ENCODE results near the gene YRDC. TPM values are rescaled to one million over a fixed set of nuclear protein-coding genes. Genes with fewer than 3 reads are reported as not detected.

Gene YRDC
- total and polyA plus RNA-seq, 2 experiments from 2014 or later = 18.4 to 46.0 TPM

DNA sequence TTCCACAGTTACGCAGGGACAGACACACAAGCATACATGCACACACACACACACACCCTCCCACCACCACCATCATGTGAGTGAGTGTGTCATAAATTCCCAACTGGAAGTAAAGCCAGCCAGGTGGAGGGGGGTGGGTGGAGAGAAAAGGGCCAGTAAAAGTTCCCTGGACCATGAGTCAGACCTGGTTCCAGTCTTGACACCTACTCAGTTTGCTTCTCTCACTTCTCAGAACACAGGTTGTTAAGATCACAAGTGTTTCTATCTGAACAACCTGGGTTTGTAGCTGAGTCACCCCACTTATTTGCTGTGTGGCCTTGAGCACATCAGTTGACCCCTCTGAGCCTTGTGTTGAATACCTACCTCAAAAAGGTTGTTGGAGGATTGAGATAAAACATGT is 52.7 kb downstream of the YRDC start:
- peaks cover 1% of the 10 kb centered on the region; the same call in 1 of the 2 replicates for H4K20me1 ChIP-seq (replicated peaks; ENCODE audit: insufficient read depth)
- TF ChIP-seq ZNF114 (CRISPR knock-in tag; IDR thresholded peaks at IDR 0.05) = no peak
- no peak for TF ChIP-seq JUNB (IDR thresholded peaks at IDR 0.05; ENCODE audit: unreplicated experiment)
- TF ChIP-seq, protein P1, sequence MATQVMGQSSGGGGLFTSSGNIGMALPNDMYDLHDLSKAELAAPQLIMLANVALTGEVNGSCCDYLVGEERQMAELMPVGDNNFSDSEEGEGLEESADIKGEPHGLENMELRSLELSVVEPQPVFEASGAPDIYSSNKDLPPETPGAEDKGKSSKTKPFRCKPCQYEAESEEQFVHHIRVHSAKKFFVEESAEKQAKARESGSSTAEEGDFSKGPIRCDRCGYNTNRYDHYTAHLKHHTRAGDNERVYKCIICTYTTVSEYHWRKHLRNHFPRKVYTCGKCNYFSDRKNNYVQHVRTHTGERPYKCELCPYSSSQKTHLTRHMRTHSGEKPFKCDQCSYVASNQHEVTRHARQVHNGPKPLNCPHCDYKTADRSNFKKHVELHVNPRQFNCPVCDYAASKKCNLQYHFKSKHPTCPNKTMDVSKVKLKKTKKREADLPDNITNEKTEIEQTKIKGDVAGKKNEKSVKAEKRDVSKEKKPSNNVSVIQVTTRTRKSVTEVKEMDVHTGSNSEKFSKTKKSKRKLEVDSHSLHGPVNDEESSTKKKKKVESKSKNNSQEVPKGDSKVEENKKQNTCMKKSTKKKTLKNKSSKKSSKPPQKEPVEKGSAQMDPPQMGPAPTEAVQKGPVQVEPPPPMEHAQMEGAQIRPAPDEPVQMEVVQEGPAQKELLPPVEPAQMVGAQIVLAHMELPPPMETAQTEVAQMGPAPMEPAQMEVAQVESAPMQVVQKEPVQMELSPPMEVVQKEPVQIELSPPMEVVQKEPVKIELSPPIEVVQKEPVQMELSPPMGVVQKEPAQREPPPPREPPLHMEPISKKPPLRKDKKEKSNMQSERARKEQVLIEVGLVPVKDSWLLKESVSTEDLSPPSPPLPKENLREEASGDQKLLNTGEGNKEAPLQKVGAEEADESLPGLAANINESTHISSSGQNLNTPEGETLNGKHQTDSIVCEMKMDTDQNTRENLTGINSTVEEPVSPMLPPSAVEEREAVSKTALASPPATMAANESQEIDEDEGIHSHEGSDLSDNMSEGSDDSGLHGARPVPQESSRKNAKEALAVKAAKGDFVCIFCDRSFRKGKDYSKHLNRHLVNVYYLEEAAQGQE (IDR thresholded peaks at IDR 0.05; ENCODE audit: unreplicated experiment) = no peak
- TF ChIP-seq ZNF331 (CRISPR knock-in tag; IDR thresholded peaks at IDR 0.05; ENCODE audit: low read depth) = no peak
- TF ChIP-seq, protein P2, sequence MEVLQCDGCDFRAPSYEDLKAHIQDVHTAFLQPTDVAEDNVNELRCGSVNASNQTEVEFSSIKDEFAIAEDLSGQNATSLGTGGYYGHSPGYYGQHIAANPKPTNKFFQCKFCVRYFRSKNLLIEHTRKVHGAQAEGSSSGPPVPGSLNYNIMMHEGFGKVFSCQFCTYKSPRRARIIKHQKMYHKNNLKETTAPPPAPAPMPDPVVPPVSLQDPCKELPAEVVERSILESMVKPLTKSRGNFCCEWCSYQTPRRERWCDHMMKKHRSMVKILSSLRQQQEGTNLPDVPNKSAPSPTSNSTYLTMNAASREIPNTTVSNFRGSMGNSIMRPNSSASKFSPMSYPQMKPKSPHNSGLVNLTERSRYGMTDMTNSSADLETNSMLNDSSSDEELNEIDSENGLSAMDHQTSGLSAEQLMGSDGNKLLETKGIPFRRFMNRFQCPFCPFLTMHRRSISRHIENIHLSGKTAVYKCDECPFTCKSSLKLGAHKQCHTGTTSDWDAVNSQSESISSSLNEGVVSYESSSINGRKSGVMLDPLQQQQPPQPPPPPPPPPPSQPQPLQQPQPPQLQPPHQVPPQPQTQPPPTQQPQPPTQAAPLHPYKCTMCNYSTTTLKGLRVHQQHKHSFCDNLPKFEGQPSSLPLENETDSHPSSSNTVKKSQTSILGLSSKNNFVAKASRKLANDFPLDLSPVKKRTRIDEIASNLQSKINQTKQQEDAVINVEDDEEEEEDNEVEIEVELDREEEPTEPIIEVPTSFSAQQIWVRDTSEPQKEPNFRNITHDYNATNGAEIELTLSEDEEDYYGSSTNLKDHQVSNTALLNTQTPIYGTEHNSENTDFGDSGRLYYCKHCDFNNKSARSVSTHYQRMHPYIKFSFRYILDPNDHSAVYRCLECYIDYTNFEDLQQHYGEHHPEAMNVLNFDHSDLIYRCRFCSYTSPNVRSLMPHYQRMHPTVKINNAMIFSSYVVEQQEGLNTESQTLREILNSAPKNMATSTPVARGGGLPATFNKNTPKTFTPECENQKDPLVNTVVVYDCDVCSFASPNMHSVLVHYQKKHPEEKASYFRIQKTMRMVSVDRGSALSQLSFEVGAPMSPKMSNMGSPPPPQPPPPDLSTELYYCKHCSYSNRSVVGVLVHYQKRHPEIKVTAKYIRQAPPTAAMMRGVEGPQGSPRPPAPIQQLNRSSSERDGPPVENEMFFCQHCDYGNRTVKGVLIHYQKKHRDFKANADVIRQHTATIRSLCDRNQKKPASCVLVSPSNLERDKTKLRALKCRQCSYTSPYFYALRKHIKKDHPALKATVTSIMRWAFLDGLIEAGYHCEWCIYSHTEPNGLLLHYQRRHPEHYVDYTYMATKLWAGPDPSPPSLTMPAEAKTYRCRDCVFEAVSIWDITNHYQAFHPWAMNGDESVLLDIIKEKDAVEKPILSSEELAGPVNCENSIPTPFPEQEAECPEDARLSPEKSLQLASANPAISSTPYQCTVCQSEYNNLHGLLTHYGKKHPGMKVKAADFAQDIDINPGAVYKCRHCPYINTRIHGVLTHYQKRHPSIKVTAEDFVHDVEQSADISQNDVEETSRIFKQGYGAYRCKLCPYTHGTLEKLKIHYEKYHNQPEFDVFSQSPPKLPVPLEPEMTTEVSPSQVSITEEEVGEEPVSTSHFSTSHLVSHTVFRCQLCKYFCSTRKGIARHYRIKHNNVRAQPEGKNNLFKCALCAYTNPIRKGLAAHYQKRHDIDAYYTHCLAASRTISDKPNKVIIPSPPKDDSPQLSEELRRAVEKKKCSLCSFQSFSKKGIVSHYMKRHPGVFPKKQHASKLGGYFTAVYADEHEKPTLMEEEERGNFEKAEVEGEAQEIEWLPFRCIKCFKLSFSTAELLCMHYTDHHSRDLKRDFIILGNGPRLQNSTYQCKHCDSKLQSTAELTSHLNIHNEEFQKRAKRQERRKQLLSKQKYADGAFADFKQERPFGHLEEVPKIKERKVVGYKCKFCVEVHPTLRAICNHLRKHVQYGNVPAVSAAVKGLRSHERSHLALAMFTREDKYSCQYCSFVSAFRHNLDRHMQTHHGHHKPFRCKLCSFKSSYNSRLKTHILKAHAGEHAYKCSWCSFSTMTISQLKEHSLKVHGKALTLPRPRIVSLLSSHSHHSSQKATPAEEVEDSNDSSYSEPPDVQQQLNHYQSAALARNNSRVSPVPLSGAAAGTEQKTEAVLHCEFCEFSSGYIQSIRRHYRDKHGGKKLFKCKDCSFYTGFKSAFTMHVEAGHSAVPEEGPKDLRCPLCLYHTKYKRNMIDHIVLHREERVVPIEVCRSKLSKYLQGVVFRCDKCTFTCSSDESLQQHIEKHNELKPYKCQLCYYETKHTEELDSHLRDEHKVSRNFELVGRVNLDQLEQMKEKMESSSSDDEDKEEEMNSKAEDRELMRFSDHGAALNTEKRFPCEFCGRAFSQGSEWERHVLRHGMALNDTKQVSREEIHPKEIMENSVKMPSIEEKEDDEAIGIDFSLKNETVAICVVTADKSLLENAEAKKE (CRISPR knock-in tag; IDR thresholded peaks at IDR 0.05) = no peak
- TF ChIP-seq POLR2AphosphoS5 (IDR thresholded peaks at IDR 0.05; ENCODE audit: low read depth) = no peak
- no peak for TF ChIP-seq EZH2phosphoT487 (IDR thresholded peaks at IDR 0.05; ENCODE audit: unreplicated experiment)
- TF ChIP-seq, protein P3, sequence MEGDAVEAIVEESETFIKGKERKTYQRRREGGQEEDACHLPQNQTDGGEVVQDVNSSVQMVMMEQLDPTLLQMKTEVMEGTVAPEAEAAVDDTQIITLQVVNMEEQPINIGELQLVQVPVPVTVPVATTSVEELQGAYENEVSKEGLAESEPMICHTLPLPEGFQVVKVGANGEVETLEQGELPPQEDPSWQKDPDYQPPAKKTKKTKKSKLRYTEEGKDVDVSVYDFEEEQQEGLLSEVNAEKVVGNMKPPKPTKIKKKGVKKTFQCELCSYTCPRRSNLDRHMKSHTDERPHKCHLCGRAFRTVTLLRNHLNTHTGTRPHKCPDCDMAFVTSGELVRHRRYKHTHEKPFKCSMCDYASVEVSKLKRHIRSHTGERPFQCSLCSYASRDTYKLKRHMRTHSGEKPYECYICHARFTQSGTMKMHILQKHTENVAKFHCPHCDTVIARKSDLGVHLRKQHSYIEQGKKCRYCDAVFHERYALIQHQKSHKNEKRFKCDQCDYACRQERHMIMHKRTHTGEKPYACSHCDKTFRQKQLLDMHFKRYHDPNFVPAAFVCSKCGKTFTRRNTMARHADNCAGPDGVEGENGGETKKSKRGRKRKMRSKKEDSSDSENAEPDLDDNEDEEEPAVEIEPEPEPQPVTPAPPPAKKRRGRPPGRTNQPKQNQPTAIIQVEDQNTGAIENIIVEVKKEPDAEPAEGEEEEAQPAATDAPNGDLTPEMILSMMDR (conservative IDR thresholded peaks at IDR 0.05; ENCODE audit: low read depth in 2 of 2) = no peak
- TF ChIP-seq EZH2 (IDR thresholded peaks at IDR 0.05; ENCODE audit: low read depth, unreplicated experiment) = no peak
- TF ChIP-seq, protein P4, sequence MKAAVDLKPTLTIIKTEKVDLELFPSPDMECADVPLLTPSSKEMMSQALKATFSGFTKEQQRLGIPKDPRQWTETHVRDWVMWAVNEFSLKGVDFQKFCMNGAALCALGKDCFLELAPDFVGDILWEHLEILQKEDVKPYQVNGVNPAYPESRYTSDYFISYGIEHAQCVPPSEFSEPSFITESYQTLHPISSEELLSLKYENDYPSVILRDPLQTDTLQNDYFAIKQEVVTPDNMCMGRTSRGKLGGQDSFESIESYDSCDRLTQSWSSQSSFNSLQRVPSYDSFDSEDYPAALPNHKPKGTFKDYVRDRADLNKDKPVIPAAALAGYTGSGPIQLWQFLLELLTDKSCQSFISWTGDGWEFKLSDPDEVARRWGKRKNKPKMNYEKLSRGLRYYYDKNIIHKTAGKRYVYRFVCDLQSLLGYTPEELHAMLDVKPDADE (IDR thresholded peaks at IDR 0.05) = no peak
- no peak for TF ChIP-seq CREB1 (CRISPR knock-in tag; IDR thresholded peaks at IDR 0.05; ENCODE audit: low read depth)
- TF ChIP-seq NANOG (IDR thresholded peaks at IDR 0.05; ENCODE audit: borderline replicate concordance) = no peak
- TF ChIP-seq STAT1 (IDR thresholded peaks at IDR 0.05; ENCODE audit: unreplicated experiment) = no peak
- H3K4me1 Mint-ChIP-seq = peaks cover 4% of the 10 kb centered on the region; the same call in 2 of the 3 replicates
- ATAC-seq (no peak), DNase-seq (ENCODE audit: low spot score) (no peak)
- peaks cover 55% of the 10 kb centered on the region for H3K27me3 Mint-ChIP-seq (ENCODE audit: insufficient read depth, low read depth, poor library complexity)
- no peaks in the 10 kb centered on the region for H3K9me3 Mint-ChIP-seq
- no peak overlapping the region for H3K27ac ChIP-seq (ENCODE audit: low read depth)
- no peak overlapping the region for H2AFZ ChIP-seq
- H3K9me2 ChIP-seq (ENCODE audit: insufficient read depth) = no peaks in the 10 kb centered on the region
- H3K4me3 ChIP-seq = no peak overlapping the region
- H3K4me1 ChIP-seq (ENCODE audit: insufficient read depth) = no peaks in the 10 kb centered on the region
- H3K4me3 Mint-ChIP-seq = no peak overlapping the region
- H3F3A ChIP-seq (replicated peaks; ENCODE audit: low read depth) = peaks cover 4% of the 10 kb centered on the region; the same call in 1 of the 2 replicates
- H3K4me2 ChIP-seq = no peak overlapping the region
- H3K79me2 ChIP-seq (replicated peaks; ENCODE audit: insufficient read depth) = no peaks in the 10 kb centered on the region
- no peak overlapping the region for H3K27ac Mint-ChIP-seq
- H3K36me3 Mint-ChIP-seq (ENCODE audit: low read depth) = no peaks in the 10 kb centered on the region
- peaks cover 96% of the 10 kb centered on the region for H3K27me3 ChIP-seq (ENCODE audit: insufficient read depth)
- no peaks in the 10 kb centered on the region for H3K36me3 ChIP-seq (ENCODE audit: insufficient read depth)
